ENCODE measurements around the gene PDE11A.

GRCh38 chr2:177740700-177741099, 331.9 kb downstream of the PDE11A start:
- TF ChIP-seq CTCF (IDR thresholded peaks at IDR 0.05) (no peak), POLR2A (IDR thresholded peaks at IDR 0.05) (no peak)

Data from esophagus squamous epithelium (tissue), 4 donors.